ENCODE results near the gene CRY2. TPM values are rescaled to one million over a fixed set of nuclear protein-coding genes. Genes with fewer than 3 reads are reported as not detected.
A peak's percentile ranks its signal among the peaks of the same experiment; 100 is the strongest.

Gene CRY2
- total and polyA plus RNA-seq, 2 of the 13 experiments (the other 11 are each of a cell fraction or from before 2014, with no cell fraction given), result 10.1 to 12.2 TPM

DNA sequence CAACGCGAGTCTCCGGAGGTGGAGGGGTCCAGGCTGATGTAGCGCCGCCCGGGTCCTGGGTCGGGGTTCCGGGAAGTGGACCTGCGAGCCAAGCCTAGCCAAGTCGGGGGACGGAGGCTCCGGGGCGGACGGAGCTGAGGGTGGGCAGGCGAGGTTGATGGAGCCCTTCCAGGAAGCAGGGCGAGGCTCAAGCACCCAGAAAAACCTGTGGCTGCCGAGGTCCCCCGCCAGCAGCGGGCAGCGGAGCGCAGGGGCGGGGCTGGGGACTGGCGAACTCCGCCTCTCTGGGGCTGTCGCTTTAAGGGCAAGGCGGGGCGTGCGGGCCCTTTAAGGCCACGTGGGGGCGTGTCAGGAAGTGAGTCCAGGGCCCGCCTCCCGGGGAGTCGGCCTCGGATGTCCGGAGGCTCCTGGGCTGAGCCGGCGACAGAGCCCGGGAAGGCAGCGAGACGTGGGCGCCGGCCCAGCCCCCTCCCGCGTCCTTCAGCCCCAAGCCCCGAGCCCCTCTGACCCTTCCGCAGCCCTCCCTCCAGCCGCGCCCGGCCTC, 42.4 kb upstream of the CRY2 start, which contains the start of gene SLC35C1 (continued):
- TF ChIP-seq, protein P1, sequence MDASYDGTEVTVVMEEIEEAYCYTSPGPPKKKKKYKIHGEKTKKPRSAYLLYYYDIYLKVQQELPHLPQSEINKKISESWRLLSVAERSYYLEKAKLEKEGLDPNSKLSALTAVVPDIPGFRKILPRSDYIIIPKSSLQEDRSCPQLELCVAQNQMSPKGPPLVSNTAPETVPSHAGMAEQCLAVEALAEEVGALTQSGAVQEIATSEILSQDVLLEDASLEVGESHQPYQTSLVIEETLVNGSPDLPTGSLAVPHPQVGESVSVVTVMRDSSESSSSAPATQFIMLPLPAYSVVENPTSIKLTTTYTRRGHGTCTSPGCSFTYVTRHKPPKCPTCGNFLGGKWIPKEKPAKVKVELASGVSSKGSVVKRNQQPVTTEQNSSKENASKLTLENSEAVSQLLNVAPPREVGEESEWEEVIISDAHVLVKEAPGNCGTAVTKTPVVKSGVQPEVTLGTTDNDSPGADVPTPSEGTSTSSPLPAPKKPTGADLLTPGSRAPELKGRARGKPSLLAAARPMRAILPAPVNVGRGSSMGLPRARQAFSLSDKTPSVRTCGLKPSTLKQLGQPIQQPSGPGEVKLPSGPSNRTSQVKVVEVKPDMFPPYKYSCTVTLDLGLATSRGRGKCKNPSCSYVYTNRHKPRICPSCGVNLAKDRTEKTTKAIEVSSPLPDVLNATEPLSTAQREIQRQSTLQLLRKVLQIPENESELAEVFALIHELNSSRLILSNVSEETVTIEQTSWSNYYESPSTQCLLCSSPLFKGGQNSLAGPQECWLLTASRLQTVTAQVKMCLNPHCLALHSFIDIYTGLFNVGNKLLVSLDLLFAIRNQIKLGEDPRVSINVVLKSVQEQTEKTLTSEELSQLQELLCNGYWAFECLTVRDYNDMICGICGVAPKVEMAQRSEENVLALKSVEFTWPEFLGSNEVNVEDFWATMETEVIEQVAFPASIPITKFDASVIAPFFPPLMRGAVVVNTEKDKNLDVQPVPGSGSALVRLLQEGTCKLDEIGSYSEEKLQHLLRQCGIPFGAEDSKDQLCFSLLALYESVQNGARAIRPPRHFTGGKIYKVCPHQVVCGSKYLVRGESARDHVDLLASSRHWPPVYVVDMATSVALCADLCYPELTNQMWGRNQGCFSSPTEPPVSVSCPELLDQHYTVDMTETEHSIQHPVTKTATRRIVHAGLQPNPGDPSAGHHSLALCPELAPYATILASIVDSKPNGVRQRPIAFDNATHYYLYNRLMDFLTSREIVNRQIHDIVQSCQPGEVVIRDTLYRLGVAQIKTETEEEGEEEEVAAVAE (CRISPR knock-in tag; IDR thresholded peaks at IDR 0.05; ENCODE audit: borderline replicate concordance), result peak; percentile 23; the same call in 1 of the 2 replicates
- TF ChIP-seq, protein P2, sequence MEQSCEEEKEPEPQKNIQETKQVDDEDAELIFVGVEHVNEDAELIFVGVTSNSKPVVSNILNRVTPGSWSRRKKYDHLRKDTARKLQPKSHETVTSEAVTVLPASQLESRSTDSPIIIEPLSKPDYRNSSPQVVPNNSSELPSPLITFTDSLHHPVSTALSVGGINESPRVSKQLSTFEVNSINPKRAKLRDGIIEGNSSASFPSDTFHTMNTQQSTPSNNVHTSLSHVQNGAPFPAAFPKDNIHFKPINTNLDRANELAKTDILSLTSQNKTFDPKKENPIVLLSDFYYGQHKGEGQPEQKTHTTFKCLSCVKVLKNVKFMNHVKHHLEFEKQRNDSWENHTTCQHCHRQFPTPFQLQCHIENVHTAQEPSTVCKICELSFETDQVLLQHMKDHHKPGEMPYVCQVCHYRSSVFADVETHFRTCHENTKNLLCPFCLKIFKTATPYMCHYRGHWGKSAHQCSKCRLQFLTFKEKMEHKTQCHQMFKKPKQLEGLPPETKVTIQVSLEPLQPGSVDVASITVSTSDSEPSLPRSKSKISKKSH (CRISPR knock-in tag; IDR thresholded peaks at IDR 0.05; ENCODE audit: borderline replicate concordance), result no peak
- TF ChIP-seq ZNF232 (CRISPR knock-in tag; IDR thresholded peaks at IDR 0.05; ENCODE audit: borderline replicate concordance) (no peak), ZNF383 (CRISPR knock-in tag; IDR thresholded peaks at IDR 0.05; ENCODE audit: borderline replicate concordance) (no peak), HNF4A (CRISPR knock-in tag; IDR thresholded peaks at IDR 0.05) (no peak), SRF (IDR thresholded peaks at IDR 0.05; ENCODE audit: low read depth, low read length) (peak; percentile 84), KLF16 (CRISPR knock-in tag; IDR thresholded peaks at IDR 0.05) (0 out of 4 replicates have a peak, but pooled peaks of 1 of the 2 experiments have one; percentile 39), ZNF614 (CRISPR knock-in tag; IDR thresholded peaks at IDR 0.05; ENCODE audit: borderline replicate concordance) (0 out of 2 replicates have a peak, but pooled peaks have one; percentile 8), NFE2L1 (CRISPR knock-in tag; IDR thresholded peaks at IDR 0.05; ENCODE audit: borderline replicate concordance) (no peak), TBP (CRISPR knock-in tag; IDR thresholded peaks at IDR 0.05) (no peak), NFRKB (IDR thresholded peaks at IDR 0.05) (no peak), ZSCAN29 (CRISPR knock-in tag; conservative IDR thresholded peaks at IDR 0.05) (no peak), TOPORS (CRISPR knock-in tag; IDR thresholded peaks at IDR 0.05) (no peak), PITX1 (CRISPR knock-in tag; IDR thresholded peaks at IDR 0.05) (peak; percentile 37; the same call in 1 of the 2 replicates), ZC3H4 (CRISPR knock-in tag; IDR thresholded peaks at IDR 0.05; ENCODE audit: borderline replicate concordance) (no peak)
- TF ChIP-seq, protein P3, sequence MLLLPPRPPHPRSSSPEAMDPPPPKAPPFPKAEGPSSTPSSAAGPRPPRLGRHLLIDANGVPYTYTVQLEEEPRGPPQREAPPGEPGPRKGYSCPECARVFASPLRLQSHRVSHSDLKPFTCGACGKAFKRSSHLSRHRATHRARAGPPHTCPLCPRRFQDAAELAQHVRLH (CRISPR knock-in tag; IDR thresholded peaks at IDR 0.05; ENCODE audit: borderline replicate concordance, low read depth), result no peak
- TF ChIP-seq, protein P4, sequence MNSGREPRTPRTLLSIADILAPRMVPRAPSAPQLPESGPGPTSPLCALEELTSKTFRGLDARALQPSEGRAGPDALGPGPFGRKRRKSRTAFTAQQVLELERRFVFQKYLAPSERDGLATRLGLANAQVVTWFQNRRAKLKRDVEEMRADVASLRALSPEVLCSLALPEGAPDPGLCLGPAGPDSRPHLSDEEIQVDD (CRISPR knock-in tag; IDR thresholded peaks at IDR 0.05; ENCODE audit: borderline replicate concordance), result no peak; the same call in 1 of the 2 replicates
- TF ChIP-seq, protein P5, sequence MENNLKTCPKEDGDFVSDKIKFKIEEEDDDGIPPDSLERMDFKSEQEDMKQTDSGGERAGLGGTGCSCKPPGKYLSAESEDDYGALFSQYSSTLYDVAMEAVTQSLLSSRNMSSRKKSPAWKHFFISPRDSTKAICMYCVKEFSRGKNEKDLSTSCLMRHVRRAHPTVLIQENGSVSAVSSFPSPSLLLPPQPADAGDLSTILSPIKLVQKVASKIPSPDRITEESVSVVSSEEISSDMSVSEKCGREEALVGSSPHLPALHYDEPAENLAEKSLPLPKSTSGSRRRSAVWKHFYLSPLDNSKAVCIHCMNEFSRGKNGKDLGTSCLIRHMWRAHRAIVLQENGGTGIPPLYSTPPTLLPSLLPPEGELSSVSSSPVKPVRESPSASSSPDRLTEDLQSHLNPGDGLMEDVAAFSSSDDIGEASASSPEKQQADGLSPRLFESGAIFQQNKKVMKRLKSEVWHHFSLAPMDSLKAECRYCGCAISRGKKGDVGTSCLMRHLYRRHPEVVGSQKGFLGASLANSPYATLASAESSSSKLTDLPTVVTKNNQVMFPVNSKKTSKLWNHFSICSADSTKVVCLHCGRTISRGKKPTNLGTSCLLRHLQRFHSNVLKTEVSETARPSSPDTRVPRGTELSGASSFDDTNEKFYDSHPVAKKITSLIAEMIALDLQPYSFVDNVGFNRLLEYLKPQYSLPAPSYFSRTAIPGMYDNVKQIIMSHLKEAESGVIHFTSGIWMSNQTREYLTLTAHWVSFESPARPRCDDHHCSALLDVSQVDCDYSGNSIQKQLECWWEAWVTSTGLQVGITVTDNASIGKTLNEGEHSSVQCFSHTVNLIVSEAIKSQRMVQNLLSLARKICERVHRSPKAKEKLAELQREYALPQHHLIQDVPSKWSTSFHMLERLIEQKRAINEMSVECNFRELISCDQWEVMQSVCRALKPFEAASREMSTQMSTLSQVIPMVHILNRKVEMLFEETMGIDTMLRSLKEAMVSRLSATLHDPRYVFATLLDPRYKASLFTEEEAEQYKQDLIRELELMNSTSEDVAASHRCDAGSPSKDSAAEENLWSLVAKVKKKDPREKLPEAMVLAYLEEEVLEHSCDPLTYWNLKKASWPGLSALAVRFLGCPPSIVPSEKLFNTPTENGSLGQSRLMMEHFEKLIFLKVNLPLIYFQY (CRISPR knock-in tag; IDR thresholded peaks at IDR 0.05; ENCODE audit: borderline replicate concordance), result no peak
- TF ChIP-seq, protein P6, sequence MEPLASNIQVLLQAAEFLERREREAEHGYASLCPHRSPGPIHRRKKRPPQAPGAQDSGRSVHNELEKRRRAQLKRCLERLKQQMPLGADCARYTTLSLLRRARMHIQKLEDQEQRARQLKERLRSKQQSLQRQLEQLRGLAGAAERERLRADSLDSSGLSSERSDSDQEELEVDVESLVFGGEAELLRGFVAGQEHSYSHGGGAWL (CRISPR knock-in tag; IDR thresholded peaks at IDR 0.05), result no peak

All from HepG2 (cell line).